ENCODE results near the gene DFFB.

DNA sequence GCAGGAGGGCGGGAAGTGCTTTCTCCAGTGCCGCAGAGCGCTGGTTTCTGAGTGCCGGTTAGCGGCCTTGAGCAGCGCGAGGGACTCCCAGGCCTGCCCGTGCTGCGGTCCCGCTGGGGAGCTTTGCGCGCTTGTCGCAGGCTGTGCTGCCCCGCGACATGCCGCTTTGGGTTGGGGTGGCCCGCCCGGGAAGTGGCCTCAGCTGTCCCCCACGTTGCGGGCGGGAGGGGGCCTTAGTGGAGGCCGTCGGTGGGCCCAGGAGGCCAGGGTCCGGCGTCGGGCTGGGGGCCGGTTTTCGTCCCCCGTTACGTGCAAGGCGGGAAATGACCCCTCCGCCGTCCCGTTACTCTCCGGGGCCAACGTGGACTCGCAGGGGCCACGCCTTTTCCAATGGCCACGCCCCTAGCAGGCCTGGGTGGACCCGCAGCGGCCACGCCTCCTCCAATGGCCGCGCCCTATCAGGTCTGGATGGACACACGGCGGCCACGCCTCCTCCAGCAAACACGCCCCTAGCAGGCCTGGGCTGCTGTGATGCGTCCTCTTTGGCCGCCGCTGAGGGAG, 43.8 kb downstream of the DFFB start:
- TF ChIP-seq FOXK2 (IDR thresholded peaks at IDR 0.05) (no peak), SP1 (IDR thresholded peaks at IDR 0.05) (peak; percentile 39; the same call in 1 of the 2 replicates), FOXM1 (IDR thresholded peaks at IDR 0.05; ENCODE audit: borderline replicate concordance) (no peak), LEF1 (IDR thresholded peaks at IDR 0.05; ENCODE audit: borderline replicate concordance) (no peak), SUZ12 (IDR thresholded peaks at IDR 0.05) (no peak)
